Mesothelial cell of epicardium (in vitro differentiated cells): Measurements from ENCODE around the gene MELTF. TPM values are rescaled to one million over a fixed set of nuclear protein-coding genes. Genes with fewer than 3 reads are reported as not detected.

ENCODE experiments used
- DNase-seq, 2 experiments: peaks; one replicate each; pipeline ENCODE4 v3.0.0; 2021; ENCODE audit warnings: low spot score in 2 of 2; ENCODE audit not compliant: unreplicated experiment in 2 of 2
- H3K27ac Mint-ChIP-seq: 2 replicates; pipeline ENCODE4 v1.8.0; 2021; ENCODE audit warnings: mixed read lengths
- H3K27me3 Mint-ChIP-seq: 2 replicates; pipeline ENCODE4 v1.8.0; 2021; ENCODE audit warnings: low read depth, mixed read lengths
- H3K36me3 Mint-ChIP-seq: 2 replicates; pipeline ENCODE4 v1.8.0; 2021; ENCODE audit warnings: mixed read lengths
- H3K4me1 Mint-ChIP-seq: 2 replicates; pipeline ENCODE4 v1.8.0; 2021; ENCODE audit warnings: mixed read lengths
- H3K4me3 Mint-ChIP-seq: 2 replicates; pipeline ENCODE4 v1.8.0; 2021; ENCODE audit warnings: mild to moderate bottlenecking, moderate library complexity, mixed read lengths
- H3K9me3 Mint-ChIP-seq: 2 replicates; pipeline ENCODE4 v1.8.0; 2021; ENCODE audit warnings: mixed read lengths
- total RNA-seq: library from RNA; stranded (reverse); gene quantifications from 3 replicates; pipeline ENCODE4 v1.2.1, GENCODE V29; 2021
- TF ChIP-seq, protein P1 (sequence below): fragments of 200-600 bp; sonication (generic); IDR thresholded peaks from one replicate; pipeline ENCODE4 v1.5.0; 2021; ENCODE audit warnings: antibody characterized with exemption; ENCODE audit not compliant: unreplicated experiment

MELTF gene
- total RNA-seq, 1 donor from 2014 or later: 9.2 TPM

DNA sequence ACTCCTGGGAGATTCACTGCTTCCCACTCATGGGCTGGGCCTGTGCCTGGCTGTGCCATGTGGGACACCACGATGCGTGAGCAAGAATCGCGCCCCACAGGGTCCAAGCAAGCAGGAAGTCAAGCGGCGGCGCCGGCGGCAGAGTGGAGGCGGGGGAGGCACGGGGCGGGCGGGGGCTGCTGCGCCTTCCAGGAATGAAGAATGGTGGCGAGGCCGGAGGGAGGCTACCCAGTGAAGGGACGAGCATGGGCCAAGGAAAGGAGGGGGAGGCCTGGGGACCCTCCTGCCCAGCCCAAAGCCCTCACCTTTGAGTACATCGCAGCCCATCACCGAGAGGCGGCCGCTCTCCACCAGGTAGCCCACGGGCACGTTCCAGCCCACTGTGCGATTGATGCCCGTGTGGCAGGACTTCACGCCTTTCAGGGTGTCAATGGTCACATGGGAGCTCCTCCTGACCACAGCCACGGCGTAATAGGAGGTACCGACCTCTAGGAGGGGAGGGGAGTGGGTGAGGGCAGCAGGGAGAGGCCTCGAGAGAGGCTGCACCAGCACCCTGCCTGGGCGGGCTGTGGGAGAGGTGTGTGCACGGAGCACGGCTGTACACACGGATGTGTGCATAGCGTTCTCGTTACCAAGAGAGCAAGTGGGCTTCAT lies 5.5 kb downstream of the MELTF start:
- DNase-seq: no peak
- H3K4me1 Mint-ChIP-seq: peaks cover 5% of the 10 kb centered on the region
- H3K36me3 Mint-ChIP-seq: no peaks in the 10 kb centered on the region
- TF ChIP-seq, protein P1, sequence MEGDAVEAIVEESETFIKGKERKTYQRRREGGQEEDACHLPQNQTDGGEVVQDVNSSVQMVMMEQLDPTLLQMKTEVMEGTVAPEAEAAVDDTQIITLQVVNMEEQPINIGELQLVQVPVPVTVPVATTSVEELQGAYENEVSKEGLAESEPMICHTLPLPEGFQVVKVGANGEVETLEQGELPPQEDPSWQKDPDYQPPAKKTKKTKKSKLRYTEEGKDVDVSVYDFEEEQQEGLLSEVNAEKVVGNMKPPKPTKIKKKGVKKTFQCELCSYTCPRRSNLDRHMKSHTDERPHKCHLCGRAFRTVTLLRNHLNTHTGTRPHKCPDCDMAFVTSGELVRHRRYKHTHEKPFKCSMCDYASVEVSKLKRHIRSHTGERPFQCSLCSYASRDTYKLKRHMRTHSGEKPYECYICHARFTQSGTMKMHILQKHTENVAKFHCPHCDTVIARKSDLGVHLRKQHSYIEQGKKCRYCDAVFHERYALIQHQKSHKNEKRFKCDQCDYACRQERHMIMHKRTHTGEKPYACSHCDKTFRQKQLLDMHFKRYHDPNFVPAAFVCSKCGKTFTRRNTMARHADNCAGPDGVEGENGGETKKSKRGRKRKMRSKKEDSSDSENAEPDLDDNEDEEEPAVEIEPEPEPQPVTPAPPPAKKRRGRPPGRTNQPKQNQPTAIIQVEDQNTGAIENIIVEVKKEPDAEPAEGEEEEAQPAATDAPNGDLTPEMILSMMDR: no peak
- no peak overlapping the region for H3K27ac Mint-ChIP-seq
- H3K27me3 Mint-ChIP-seq: peaks cover 23% of the 10 kb centered on the region
- no peaks in the 10 kb centered on the region for H3K9me3 Mint-ChIP-seq
- no peak overlapping the region for H3K4me3 Mint-ChIP-seq

DNA sequence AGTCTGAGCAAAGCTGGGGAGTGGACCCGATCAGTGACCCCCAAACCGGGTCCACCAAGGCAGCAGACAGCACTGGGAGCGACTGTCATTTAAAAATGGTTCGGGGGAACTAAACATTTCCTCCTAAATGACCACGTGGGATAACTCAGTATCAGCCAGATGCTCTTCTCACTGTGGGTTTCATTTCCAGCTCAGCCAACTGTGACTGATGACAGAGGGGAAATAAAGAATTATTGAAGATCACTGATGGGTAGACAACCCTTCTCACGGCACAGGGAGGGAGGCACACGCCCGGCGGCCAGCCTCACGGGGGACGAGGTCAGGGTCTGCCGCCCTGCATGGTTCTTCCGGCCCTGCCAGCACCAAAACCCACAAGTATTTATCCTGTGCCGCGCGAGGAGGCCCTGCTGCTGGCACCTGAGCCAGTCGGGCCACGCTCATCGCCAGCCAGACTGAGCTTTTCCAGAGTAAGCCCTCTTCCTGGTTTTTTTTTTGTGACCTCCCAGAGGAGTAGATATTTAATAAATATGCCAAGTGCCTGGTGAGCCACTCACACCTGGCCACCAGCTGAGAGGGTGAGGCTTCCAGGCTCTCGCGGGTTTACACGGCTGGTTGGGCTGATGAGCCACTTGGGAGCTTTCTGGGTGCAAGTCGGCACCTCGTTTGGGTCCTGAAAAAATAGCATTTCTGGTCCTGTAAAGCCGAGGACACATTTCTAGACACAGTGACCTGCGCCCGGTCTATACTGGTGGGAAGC lies 6.2 kb downstream of the MELTF start:
- no peaks in the 10 kb centered on the region for H3K36me3 Mint-ChIP-seq
- TF ChIP-seq, protein P1: no peak
- H3K4me3 Mint-ChIP-seq: no peak overlapping the region
- DNase-seq: no peak
- peaks cover 4% of the 10 kb centered on the region for H3K4me1 Mint-ChIP-seq
- no peak overlapping the region for H3K27ac Mint-ChIP-seq
- H3K27me3 Mint-ChIP-seq: peaks cover 23% of the 10 kb centered on the region
- no peaks in the 10 kb centered on the region for H3K9me3 Mint-ChIP-seq

DNA sequence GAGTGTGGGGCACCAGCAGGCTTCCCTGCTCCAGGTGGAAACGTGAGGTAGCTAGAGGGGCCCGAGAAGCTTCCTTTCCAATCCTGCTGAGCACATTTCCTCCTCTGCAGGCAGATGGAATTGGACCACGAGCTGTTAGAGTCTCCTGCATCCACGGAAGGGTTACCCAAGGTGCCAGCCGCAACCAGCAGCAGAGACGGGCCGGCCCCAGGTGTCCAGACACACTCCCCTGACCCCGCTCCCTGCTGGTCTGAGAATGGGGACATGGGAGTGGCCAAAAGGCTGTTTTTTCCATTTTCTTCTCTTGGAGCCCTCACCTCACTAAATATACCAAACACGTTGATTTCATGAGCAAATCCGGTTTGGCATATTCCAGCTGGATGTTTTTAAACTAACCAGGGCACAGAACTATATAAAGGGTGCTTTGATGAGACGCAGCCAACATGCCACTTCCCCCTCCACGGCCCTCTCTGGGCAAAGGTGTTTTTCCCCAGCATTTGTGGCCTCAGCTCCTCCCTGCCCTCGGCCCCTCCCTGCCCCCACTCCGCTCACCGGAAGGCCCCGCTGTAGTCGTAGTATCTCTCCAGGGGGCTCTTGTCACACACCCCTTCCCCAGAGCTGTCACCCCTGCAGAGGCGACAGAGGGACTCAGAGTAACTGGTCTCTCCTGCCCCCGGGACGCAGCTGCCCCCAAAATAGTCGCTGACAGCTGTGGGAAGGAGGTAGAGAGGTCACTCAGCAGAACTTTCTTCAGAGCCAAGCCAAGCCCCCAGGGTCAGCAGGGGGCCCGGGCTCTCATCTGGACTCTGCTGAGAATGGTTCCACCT lies 7.0 kb downstream of the MELTF start:
- Mint-ChIP-seq H3K4me1 (peaks cover 4% of the 10 kb centered on the region), H3K4me3 (no peak overlapping the region), H3K27ac (no peak overlapping the region), H3K9me3 (no peaks in the 10 kb centered on the region), H3K27me3 (peaks cover 23% of the 10 kb centered on the region), H3K36me3 (no peaks in the 10 kb centered on the region)
- TF ChIP-seq, protein P1: no peak
- no peak for DNase-seq

DNA sequence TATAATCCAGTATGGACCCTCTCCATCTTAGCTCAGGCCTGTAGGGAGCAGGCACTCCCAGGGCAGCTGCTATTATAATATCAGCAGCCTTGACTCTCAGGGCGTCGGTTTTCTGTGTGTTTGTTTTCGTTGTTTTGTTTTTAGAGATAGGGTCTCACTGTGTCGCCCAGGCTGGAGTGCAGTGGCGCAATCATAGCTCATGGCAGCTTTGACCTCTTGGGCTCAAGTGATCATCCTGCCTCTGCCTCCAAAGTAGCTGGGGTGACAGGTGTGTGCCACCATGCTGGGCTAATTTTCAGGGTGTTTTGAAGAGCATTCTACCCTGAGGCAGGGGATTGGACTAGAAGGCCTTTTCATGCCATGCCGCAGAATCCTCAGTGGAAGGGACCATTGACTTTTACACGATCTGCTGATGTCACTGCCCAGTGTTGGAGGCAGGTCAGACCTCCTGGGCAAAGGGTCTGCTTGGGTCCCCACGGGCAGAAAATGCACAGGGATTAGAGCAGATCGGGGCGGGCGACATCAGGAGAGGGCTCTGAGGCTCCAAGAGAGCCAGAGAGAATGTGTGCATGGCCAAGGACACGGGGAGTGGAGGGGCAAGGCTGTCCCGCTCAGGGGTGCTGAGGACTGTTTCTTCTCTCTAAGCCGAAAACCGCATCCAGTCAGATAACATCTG lies 7.8 kb downstream of the MELTF start:
- TF ChIP-seq, protein P1: no peak
- H3K4me1 Mint-ChIP-seq: peaks cover 4% of the 10 kb centered on the region
- H3K4me3 Mint-ChIP-seq: no peak overlapping the region
- no peak for DNase-seq
- no peaks in the 10 kb centered on the region for H3K36me3 Mint-ChIP-seq
- peaks cover 23% of the 10 kb centered on the region for H3K27me3 Mint-ChIP-seq
- no peaks in the 10 kb centered on the region for H3K9me3 Mint-ChIP-seq
- no peak overlapping the region for H3K27ac Mint-ChIP-seq

DNA sequence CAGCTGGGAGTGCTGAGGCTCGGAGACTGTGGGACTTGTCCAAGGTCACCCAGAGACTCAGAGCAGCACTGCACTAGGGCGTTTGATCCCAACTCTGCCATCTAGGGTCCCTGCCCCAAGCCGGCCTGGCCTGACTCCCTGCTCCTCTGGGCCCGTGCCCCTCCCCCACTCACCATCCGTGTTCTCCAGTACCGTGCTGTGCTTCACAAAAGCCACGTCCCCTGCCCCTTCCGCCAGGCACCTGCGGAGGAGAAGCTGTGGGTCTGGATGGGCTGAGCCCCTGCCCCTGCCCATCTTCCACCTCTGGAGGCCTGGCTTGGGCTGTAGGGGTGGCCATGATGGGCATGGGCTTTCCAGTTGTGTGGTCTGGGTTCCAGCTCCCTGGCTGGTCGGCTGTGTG lies 8.4 kb downstream of the MELTF start:
- TF ChIP-seq, protein P1: no peak
- H3K4me3 Mint-ChIP-seq: no peak overlapping the region

More for the DNA sequence above, 8.4 kb downstream of the MELTF start:
- Mint-ChIP-seq H3K27me3 (peaks cover 23% of the 10 kb centered on the region), H3K9me3 (no peaks in the 10 kb centered on the region), H3K27ac (no peak overlapping the region), H3K36me3 (no peaks in the 10 kb centered on the region), H3K4me1 (peaks cover 4% of the 10 kb centered on the region)
- DNase-seq: no peak
